Measurements from ENCODE around the gene C13orf46.

C13orf46 gene

DNA sequence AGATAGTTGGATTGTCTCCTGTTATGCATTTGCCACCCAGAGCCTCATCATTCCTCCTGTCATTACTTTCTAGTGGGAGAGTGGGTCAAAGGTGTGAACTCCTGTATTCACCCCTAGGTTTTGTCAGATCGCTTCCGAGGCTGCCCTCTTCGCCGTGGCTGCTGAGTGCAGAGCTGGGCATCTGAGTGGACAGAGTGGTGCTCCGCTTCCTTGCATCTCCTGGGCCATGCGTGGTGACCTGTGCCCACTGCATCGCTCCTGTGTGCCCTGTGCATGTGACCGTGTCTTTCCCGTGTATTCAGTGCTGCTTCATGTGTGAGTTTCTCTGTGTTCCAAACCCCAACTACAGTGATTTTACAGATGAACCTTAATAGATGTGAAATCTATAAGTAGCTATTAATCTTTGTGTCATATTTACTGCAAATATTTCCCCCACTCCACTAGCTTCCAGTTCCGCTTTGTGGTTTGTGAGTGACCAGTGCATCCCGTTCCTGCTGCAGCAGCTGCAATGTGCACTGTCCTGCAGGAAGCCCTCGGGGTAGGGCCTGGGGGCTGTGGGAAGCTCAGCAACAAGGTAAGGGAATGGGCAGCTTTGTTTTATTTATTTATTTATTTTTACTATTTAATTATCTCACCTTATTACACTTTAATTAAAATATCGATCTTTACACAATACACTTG is 53.1 kb downstream of the C13orf46 start:
- DNase-seq: no peak

DNA sequence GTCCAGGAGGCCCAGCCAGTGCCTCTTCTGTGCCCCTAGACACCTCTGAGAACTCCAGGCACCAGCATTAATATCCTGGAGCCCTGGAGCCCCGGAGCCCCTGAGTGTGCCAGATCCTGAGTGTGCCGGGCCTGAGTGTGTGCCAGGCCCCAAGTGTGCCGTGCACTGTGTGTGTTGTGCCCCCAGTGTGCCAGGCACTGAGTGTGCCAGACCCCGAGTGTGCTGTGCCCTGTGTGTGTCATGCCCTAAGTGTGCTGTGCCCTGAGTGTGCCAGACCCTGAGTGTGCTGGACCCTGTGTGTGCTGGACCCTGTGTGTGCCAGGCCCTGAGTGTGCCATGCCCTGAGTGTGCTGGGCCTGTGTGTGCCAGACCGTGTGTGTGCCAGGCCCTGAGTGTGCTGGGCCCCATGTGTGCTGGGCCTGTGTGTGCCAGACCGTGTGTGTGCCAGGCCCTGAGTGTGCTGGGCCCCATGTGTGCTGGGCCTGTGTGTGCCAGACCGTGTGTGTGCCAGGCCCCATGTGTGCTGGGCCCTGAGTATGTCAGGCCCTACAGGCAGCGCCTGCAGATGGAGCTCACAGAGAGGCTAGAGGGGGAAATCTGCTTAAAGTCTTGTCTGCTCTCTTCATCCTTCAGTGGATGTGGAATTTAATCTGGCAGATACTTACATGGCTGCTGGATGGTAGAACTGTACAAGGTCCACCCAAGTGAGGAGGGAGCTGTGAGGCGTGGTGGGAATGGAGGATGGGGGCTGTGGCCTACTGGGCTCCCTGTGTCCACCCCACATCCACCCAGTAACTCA is 53.9 kb downstream of the C13orf46 start:
- no peak for DNase-seq

DNA sequence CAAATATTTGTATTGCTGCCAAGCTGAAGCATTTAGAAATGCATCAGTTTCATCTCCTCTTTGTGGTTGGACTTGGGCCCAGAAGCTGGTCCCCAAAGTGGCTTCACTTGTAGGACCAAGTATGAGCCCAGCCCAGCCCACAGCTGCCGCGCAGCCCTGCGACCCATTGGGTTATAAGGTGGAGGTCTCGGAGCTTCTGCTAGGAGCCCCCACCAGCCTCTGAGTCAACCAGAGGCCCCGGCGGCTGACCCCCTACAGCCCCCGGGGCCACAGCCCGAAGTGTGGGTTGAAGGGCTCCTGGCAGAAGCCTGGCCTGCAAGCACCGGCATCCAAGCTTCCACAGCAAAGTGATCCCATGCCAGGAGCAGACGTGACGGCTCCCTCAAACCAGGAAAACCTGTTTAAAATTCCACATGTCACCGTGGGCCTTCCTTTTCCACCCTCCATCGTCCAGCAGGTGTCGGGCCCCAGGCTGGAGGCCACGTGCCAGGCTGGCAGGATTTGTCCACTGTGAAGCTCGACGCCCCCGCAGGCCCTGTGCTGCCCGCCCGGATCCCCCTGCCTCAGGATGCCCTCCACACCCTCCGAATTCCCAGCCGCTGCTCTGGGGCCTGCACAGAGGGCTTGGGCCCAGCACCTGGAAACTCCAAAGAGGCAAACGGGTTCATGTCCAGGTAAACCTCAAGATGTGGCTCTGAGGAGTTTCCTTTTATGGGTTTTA is 54.7 kb downstream of the C13orf46 start:
- no peak for DNase-seq

DNA sequence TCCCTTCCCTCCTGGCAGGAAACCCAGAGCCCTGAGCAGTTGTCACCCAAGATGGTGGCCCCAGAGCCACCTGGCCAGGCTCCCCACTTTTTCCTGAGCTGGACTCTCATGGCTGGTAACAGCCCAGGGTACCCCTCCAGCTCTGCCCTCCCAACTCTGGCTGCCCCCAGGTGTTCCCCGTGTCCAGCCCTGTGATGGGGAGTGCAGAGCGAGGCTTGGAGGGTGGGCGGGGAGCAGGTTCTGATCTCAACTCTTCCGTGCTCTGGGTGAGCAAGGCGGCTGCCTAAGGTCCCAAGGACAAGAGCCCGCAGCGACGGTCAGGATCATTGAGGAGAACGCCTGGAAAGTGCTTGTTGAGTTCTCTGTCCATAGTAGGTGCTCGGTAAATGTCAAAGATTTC is 55.3 kb downstream of the C13orf46 start:
- DNase-seq: peak in 1 of 2 experiments; percentile 6

DNA sequence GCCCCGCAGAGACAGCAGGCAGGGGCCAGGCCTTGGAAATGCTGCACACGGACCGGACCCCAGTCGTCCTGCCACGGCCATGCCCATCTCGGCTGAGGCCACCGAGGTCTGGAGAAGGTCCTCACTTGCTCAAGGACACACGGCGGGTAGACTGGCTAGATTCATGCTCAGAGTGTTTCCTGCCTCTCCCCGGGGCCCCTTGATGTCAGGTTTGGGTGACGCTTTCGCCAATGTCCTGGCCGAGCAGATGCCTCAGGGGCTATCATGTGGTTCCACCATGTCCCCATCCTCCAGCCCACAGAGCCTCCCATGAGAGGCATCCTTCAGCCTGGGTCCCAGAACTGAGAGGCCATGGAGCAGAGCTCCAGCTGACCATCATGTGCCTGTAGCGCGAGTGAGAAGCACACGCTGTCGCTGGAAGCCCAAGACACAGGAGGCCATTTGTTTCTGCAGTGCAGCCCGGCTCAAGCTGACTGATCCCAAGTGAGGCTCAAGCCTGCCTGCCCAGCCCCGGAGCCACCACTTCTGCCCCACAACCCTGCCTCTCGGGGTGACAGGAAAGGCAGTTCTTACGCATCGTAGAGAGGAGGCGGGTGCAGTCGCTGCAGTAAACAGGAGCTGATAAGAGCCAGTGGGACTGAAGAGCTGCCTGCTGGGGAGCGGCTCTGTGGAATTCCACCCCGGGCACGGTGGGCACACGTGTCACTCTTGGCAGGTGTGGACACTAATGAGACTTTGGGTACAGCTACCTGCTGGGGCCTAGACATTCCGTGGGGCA is 56.1 kb downstream of the C13orf46 start:
- peak; percentile 10 to 12 for DNase-seq

DNA sequence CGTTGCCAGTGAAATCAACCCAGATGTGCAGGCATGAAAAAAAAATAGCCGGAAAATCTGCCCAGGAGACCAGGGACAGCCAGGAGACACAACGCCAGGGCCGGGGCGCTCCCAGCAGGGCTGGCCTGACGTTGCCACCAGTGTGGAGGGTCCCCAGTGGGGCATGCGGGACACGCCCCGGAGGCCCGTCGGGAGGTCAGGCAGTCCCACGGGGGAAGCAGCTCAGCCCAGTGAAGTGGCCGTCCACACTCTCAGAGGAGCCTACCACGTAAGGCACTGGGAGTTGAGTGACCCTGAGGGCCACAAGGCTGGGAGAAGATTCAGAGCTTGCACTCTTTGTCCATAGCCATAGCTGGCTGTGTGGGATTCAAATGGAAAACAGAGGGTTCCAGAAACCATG is 56.8 kb downstream of the C13orf46 start:
- DNase-seq: no peak

DNA sequence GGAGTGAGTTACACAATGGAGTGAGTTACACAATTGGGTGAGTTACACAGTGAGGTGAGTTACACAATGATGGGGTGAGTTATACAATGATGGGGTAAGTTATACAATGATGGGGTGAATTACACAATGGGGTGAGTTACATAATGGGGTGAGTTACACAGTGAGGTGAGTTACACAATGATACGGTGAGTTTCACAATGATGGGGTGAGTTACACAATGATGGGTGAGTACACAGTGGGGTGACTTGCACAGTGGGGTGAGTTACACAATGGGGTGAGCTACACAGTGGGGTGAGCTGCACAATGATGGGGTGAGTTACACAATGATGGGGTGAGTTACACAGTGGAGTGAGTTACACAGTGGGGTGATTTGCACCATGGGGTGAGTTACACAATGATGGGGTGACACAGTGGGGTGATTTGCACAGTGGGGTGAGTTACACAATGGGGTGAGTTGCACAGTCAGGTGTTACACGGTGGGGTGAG is 57.5 kb downstream of the C13orf46 start:
- peak in 1 of 2 experiments; percentile 12 for DNase-seq

DNA sequence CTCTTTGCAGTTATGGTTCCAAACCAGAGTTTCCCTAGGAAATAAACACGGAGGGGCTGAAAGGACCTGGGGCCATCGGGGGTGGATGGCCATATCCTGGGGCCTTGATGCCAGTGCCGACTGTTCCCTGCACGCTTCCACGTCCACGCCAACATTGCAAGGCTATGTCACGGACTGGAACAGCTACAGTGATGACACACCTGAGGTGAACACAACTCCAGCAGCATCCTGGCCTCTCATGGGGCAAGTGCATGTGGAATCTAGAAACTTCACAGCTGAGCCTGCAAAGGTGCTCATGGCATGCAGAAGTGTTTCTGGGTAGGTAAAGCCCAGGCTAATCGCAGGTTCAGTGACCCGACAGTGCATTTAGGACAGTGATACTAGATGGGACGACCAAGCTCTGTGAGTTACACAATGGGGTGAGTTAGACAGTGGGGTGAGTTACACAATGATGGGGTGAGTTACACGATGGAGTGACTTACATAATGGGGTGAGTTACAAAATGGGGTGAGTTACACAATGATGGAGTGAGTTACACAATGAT is 58.0 kb downstream of the C13orf46 start:
- peak in 1 of 2 experiments; percentile 11 for DNase-seq

DNA sequence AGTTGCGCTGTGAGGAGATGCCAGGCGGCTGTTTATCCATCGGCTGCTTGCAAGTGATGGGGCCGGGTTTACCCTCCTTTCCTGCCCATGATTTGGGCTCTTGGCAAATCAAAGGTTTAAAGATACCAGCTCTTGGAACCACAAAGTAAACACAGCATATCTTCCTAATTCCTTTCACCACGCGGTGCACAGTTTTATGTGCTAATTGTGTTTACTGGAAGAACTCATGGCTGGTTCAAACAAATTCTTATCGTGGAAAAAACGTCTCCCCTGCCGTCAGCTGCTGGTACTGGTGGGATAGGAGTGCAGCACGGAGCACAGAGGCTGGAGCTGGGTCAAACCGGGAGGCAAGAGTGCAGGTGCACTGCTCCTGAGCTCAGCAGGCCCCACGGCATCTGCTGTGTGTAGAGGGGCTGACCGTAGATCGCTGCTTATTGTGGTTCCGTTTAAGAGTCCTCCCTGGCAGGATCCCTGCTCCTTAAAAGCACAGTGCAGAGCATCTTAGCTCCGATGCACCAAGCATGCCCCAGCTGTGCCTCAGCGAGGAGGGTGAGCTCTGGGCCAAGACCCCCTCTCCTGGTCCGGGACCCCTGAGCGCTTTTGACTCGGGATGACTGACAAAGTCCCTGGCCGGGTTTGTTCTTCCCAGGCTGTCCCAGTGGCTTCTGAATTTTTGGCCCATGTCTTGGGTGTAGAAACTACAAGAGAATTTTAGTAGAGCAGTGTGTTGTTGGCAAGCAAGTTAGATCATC is 58.7 kb downstream of the C13orf46 start:
- DNase-seq: peak in 1 of 2 experiments; percentile 7

DNA sequence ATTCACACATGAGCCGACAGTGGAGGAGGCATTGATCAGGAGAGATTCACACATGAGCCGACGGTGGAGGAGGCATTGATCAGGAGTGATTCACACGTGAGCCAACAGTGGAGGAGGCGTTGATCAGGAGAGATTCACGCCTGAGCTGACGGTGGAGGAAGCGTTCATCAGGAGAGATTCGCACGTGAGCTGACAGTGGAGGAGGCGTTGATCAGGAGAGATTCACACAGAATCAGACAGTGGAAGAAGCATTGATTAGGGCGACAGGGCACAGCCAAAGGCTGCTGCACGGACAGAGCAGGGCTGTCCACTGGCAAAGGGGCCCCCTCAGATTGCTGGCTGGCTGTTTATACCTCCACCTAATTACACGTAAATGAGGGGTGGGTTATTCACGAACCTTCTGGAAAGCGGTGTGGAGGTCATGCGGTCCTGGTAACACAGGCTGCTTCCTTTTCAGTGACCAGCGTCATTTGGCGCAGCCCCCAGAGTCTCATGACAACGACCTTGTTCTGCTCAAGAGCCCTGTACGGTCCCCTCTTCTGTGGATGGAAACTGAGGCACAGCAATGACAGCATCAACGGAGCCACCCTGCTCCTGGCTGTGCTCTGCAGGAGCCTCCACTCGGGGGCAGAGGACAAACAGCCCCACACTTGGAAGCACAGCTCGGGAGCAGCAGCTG is 59.4 kb downstream of the C13orf46 start:
- DNase-seq: peak in 1 of 2 experiments; percentile 10

DNA sequence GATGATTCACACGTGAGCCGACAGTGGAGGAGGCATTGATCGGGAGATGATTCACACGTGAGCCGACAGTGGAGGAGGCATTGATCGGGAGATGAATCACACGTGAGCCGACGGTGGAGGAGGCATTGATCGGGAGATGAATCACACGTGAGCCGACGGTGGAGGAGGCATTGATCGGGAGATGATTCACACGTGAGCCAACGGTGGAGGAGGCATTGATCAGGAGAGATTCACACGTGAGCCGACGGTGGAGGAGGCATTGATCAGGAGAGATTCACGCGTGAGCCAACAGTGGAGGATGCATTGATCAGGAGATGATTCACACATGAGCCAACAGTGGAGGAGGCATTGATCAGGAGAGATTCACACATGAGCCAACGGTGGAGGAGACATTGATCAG is 60.0 kb downstream of the C13orf46 start:
- DNase-seq: peak in 1 of 2 experiments; percentile 30

DNA sequence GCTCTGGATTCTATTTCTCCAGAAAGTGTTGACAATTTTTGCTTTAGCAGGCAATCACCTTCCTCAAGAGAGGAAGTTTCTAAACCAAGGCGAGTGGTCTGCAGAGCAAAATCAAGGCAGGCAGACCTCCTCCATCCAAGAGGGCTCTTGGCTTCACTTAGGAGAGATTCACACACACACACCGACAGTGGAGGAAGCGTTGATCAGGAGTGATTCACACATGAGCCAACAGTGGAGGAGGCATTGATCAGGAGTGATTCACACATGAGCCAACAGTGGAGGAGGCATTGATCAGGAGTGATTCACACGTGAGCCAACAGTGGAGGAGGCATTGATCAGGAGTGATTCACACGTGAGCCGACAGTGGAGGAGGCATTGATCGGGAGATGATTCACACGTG is 60.5 kb downstream of the C13orf46 start:
- DNase-seq: peak in 1 of 2 experiments; percentile 39

DNA sequence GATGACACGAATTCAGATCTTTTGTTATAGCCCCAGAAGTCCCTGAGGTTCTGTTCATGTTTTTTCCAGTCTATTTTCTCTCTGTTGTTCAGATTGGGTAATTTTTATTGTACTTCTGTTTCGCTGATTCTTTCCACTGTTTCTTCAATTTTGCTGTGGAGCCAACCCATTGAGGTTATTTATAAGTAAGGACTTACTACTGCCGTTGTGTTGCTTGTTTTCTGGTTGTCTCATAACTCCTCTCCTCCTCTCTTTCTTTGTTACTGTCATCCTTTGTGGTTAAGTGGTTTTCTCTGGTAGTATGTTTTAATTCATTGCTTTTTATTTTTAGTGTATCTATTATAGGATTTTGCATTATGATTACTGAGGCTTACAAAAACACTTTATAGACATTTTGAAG is 61.3 kb downstream of the C13orf46 start:
- DNase-seq: no peak

DNA sequence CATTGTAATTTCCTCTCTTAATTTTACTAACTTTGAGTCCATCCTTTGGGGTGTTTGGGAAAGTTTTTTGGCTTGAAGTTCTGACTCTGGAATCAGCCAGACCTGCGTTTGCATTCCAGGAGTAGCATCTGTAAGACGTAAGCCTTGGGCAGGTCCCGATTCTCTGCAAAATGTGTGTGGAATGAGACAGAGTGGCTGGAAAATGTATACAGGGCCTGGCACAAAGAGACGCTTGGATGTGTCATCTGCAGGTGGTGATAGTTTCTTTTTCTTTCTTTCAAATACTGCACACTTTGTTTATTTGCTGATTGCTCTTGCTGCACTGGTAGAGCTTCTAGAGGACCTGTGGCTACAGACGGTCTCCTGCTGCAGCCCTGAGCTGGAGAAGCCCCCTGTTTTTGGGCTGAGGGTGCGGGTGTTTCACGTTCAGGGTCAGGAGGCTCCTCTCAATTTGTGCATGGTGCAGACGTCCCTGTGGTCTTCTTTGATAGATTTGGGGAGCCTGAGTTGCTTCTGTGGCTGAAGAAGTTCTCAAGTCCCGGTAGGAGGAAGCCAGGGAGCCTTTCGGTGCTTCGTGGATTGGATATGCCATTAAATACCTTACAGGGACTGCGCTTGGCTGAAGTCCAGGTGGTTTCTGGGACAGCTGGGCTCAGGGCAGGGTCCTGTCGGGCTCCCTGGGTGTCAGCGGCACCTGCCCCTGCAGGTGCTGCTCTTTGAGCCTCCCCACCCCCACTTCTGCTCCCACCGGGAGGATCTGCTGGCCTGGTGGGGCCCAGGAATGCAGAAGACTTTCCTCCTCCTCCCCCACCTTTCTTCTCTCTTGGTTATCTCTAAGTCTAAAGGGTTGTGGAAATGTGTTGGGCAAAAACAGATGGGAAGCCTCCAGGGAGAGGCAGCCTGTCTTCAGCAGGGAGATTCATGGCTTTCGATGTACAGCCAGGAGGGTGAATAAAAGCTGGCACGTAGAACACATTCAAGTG is 66.0 kb downstream of the C13orf46 start:
- DNase-seq: no peak

DNA sequence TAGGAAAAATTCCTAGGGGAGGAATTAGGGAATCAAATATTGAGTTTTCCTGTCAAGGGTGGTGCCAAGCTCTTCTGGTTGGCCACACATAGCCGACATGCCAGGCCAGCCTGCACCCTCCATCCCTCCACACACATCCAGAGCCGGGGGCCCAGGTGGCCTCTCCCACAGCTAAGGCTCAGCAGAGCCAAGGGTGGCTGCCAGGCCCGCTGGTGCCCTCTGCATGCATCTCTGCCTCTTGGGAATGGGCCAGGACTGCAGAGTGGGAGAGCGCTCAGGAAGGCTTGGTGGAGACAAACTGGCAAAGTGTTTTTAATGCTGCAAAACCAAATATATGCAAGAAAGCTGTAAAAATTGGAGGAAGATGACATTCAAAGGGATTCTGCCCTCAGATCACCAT is 67.3 kb downstream of the C13orf46 start:
- no peak for DNase-seq

DNA sequence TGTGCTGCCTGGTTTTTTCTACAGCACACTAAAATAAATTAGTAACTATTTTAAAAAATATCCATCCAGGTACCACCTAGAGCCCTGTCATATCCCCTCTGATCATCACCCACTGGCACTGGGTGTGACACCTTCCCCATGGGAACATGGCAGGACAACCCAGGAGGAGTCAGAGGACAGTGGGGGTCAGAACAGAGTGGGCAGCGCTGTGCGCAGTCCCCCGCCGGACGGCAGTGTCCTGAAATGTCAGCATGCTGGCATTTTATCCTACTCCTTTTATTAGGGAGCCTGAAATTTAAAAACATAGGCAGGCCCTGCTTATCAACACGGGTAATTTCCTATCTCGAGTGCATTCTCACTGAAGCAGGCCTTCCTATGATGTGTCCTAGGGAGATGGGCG is 67.9 kb downstream of the C13orf46 start:
- DNase-seq: no peak

DNA sequence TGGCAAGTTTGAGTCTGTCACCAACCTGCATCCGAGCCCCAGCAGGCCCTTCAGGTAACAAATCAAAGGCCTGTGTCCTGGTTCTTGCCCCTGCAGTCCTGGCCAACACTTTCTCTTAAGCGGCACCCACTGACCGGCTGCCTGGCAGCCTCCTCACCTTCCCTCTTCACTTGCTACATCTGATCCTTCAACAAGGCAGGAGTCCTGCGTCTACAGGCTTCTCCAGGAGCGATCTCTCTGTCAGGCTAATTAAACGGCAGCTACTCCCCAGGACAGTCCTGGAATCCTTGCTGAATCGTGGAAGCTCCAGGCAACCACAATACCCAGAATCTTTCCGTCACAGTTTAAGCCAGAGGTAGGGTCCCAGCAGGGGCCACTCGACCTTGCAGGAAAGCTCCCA is 68.9 kb downstream of the C13orf46 start:
- DNase-seq: no peak

DNA sequence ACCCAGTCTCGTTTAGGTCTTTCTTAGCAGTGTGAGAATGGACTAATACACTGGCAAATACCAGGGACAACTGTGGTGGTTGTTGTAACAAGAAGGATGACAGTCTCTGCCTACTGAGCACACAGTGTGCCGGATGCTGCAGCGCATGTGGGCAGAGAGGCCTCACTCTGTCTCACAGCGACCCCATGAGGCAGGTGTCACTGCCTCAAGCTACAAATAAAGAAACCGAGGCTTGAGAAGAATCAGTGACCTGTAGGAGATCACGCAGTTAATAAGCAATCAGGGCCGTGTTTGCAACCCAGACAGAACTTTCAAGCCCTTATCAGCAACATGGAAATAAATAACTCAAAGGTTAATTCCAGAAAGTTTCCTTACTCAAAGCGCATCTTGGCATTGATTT is 69.5 kb downstream of the C13orf46 start:
- DNase-seq: peak in 1 of 2 experiments; percentile 42

DNA sequence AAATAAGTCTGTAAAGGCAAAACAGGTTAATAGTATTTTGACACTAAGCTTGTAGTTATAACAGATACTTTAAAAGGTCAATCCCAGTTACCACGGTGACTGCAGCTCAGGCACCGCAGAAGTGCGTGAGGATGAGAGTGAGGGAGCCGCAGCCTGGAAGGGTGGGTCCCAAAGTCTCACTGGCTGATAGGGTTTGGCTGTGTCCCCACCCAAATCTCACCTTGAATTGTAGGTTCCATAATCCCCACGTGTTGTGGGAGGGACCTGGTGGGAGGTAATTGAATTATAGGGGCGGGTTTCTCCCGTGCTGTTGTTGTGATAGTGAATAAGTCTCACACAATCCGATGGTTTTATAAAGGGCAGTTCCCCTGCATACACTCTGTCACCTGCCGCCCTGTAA is 70.0 kb downstream of the C13orf46 start:
- DNase-seq: no peak
